SU-DHL-6 (cell line): ENCODE data around the gene ADD2.

Source experiments
- EZH2phosphoT487 ChIP-seq: fragments of 200-600 bp; sonication (generic), shearing (Covaris generic); conservative IDR thresholded peaks from 2 replicates; pipeline ENCODE4 v1.6.1; 2018; ENCODE audit warnings: mild to moderate bottlenecking, antibody characterized with exemption, low read length, moderate library complexity, mixed read lengths
- TF ChIP-seq, protein P1 (sequence below): fragments of 200-600 bp; sonication (generic); IDR thresholded peaks from one replicate; pipeline ENCODE4 v1.5.1; 2017; ENCODE audit warnings: antibody characterized with exemption, mild to moderate bottlenecking, low read length, moderate library complexity; ENCODE audit not compliant: insufficient read depth, poor library complexity, severe bottlenecking

DNA sequence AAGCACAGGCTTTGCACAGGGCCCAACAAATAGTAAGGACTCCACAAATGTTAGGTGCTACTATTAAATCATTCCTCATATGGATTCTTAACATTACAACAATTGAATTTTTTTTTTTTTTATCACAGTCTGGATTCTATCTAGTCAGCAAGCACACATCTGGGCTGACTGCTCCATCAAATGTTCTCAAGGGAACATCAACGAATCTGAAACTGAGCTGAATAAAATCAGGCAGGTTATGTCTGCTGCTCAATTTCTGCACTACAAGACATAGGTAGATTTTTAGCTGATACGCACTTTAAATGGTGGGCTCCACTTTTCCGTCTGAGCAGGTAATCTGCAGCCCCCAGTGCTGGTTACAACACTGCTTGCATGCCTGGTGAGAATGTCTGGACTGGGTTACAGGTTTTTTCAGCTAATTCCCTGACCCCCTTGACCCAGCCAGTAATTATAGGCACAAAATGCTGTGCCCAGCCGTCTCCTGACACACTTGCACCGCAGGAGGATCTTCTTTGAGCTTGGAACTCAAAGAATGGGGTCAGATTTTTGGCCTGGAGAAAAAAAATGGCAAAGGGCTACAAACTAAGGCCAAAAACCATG lies 44.6 kb downstream of the ADD2 start:
- TF ChIP-seq, protein P1, sequence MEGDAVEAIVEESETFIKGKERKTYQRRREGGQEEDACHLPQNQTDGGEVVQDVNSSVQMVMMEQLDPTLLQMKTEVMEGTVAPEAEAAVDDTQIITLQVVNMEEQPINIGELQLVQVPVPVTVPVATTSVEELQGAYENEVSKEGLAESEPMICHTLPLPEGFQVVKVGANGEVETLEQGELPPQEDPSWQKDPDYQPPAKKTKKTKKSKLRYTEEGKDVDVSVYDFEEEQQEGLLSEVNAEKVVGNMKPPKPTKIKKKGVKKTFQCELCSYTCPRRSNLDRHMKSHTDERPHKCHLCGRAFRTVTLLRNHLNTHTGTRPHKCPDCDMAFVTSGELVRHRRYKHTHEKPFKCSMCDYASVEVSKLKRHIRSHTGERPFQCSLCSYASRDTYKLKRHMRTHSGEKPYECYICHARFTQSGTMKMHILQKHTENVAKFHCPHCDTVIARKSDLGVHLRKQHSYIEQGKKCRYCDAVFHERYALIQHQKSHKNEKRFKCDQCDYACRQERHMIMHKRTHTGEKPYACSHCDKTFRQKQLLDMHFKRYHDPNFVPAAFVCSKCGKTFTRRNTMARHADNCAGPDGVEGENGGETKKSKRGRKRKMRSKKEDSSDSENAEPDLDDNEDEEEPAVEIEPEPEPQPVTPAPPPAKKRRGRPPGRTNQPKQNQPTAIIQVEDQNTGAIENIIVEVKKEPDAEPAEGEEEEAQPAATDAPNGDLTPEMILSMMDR, result no peak
- TF ChIP-seq EZH2phosphoT487, result no peak
